ENCODE measurements around the gene DNAJB11.

DNA sequence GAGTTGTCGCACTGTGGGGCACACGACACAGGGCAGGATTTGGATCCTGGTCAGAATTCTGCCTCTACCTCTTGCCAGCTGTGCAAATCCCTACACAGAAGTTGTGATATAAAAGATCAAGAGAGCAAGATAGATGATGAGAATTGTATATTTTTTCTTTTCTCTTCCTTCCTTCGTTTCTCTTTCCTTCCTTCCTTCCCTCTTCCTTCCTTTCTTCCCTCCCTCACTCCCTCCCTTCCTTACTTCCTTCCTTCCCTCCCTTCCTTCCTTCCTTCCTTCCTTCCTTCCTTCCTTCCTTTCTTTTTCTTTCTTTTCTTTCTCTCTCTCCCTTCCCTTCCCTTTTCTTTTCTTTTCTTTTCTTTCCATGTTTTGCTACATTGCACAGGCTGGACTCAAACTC is 30.4 kb downstream of the DNAJB11 start:
- TF ChIP-seq, protein P1, sequence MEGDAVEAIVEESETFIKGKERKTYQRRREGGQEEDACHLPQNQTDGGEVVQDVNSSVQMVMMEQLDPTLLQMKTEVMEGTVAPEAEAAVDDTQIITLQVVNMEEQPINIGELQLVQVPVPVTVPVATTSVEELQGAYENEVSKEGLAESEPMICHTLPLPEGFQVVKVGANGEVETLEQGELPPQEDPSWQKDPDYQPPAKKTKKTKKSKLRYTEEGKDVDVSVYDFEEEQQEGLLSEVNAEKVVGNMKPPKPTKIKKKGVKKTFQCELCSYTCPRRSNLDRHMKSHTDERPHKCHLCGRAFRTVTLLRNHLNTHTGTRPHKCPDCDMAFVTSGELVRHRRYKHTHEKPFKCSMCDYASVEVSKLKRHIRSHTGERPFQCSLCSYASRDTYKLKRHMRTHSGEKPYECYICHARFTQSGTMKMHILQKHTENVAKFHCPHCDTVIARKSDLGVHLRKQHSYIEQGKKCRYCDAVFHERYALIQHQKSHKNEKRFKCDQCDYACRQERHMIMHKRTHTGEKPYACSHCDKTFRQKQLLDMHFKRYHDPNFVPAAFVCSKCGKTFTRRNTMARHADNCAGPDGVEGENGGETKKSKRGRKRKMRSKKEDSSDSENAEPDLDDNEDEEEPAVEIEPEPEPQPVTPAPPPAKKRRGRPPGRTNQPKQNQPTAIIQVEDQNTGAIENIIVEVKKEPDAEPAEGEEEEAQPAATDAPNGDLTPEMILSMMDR (IDR thresholded peaks at IDR 0.05; ENCODE audit: insufficient read depth, low read depth, low read length) = no peak
- TF ChIP-seq EZH2 (IDR thresholded peaks at IDR 0.05; ENCODE audit: insufficient read depth, low read length) = no peak

Data from astrocyte (in vitro differentiated cells and primary cell).